ENCODE results near the gene RNF212B. TPM values are rescaled to one million over a fixed set of nuclear protein-coding genes. Genes with fewer than 3 reads are reported as not detected.

Gene RNF212B
- total and polyA plus RNA-seq, 2 of the 13 experiments (the other 11 are each of a cell fraction or from before 2014, with no cell fraction given) = 0.05 TPM; not detected in 1

DNA sequence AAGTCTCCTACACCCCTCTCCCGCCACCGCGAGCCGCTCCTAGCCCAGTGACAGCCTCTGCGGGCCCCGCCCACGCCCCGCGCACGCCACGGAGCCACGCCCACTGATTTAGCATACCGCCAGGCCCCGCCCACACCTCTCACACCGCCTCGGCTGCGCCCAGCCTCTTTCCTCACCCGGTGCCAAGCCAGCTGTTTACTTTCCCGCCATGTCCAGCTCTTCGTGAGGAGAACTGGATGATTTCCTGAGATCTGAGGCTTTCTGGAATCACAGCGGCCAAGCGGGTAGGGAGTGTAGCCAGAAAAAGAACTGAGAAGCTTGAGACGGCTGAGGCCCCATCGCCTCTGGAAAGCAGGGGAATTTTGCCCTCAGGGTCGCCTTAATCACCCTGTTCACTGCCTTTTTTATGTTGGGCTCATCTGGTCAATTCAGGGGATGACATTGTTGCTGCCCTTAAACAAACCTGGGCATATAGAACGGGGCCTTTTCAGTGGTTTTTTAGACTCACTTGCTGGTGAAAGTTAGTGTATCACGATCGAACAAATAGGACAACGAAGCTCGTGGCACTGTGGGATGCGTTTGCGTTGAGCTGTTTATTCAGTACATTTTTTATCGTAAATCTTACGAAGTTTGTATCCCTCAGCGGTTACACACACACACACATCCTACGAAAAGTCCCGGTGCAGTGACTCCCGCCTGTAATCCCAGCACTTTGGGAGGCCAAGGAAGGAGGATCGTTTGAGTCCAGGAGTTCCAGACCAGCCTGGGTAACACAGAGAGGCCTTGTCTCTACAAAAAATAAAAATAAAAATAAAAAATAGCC lies at the start of gene RNF212B (continued):
- TF ChIP-seq, protein P1, sequence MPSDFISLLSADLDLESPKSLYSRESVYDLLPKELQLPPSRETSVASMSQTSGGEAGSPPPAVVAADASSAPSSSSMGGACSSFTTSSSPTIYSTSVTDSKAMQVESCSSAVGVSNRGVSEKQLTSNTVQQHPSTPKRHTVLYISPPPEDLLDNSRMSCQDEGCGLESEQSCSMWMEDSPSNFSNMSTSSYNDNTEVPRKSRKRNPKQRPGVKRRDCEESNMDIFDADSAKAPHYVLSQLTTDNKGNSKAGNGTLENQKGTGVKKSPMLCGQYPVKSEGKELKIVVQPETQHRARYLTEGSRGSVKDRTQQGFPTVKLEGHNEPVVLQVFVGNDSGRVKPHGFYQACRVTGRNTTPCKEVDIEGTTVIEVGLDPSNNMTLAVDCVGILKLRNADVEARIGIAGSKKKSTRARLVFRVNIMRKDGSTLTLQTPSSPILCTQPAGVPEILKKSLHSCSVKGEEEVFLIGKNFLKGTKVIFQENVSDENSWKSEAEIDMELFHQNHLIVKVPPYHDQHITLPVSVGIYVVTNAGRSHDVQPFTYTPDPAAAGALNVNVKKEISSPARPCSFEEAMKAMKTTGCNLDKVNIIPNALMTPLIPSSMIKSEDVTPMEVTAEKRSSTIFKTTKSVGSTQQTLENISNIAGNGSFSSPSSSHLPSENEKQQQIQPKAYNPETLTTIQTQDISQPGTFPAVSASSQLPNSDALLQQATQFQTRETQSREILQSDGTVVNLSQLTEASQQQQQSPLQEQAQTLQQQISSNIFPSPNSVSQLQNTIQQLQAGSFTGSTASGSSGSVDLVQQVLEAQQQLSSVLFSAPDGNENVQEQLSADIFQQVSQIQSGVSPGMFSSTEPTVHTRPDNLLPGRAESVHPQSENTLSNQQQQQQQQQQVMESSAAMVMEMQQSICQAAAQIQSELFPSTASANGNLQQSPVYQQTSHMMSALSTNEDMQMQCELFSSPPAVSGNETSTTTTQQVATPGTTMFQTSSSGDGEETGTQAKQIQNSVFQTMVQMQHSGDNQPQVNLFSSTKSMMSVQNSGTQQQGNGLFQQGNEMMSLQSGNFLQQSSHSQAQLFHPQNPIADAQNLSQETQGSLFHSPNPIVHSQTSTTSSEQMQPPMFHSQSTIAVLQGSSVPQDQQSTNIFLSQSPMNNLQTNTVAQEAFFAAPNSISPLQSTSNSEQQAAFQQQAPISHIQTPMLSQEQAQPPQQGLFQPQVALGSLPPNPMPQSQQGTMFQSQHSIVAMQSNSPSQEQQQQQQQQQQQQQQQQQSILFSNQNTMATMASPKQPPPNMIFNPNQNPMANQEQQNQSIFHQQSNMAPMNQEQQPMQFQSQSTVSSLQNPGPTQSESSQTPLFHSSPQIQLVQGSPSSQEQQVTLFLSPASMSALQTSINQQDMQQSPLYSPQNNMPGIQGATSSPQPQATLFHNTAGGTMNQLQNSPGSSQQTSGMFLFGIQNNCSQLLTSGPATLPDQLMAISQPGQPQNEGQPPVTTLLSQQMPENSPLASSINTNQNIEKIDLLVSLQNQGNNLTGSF (CRISPR knock-in tag; IDR thresholded peaks at IDR 0.05) = no peak
- TF ChIP-seq TAF1 (CRISPR knock-in tag; IDR thresholded peaks at IDR 0.05) = no peak
- no peak for TF ChIP-seq NCOR1 (IDR thresholded peaks at IDR 0.05; ENCODE audit: borderline replicate concordance, low read length)
- TF ChIP-seq, protein P2, sequence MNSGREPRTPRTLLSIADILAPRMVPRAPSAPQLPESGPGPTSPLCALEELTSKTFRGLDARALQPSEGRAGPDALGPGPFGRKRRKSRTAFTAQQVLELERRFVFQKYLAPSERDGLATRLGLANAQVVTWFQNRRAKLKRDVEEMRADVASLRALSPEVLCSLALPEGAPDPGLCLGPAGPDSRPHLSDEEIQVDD (CRISPR knock-in tag; IDR thresholded peaks at IDR 0.05; ENCODE audit: borderline replicate concordance) = no peak
- TF ChIP-seq, protein P3, sequence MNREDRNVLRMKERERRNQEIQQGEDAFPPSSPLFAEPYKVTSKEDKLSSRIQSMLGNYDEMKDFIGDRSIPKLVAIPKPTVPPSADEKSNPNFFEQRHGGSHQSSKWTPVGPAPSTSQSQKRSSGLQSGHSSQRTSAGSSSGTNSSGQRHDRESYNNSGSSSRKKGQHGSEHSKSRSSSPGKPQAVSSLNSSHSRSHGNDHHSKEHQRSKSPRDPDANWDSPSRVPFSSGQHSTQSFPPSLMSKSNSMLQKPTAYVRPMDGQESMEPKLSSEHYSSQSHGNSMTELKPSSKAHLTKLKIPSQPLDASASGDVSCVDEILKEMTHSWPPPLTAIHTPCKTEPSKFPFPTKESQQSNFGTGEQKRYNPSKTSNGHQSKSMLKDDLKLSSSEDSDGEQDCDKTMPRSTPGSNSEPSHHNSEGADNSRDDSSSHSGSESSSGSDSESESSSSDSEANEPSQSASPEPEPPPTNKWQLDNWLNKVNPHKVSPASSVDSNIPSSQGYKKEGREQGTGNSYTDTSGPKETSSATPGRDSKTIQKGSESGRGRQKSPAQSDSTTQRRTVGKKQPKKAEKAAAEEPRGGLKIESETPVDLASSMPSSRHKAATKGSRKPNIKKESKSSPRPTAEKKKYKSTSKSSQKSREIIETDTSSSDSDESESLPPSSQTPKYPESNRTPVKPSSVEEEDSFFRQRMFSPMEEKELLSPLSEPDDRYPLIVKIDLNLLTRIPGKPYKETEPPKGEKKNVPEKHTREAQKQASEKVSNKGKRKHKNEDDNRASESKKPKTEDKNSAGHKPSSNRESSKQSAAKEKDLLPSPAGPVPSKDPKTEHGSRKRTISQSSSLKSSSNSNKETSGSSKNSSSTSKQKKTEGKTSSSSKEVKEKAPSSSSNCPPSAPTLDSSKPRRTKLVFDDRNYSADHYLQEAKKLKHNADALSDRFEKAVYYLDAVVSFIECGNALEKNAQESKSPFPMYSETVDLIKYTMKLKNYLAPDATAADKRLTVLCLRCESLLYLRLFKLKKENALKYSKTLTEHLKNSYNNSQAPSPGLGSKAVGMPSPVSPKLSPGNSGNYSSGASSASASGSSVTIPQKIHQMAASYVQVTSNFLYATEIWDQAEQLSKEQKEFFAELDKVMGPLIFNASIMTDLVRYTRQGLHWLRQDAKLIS (CRISPR knock-in tag; IDR thresholded peaks at IDR 0.05) = no peak
- TF ChIP-seq JUN (CRISPR knock-in tag; IDR thresholded peaks at IDR 0.05) = peak; percentile 57; the same call in 1 of the 2 replicates
- TF ChIP-seq, protein P4, sequence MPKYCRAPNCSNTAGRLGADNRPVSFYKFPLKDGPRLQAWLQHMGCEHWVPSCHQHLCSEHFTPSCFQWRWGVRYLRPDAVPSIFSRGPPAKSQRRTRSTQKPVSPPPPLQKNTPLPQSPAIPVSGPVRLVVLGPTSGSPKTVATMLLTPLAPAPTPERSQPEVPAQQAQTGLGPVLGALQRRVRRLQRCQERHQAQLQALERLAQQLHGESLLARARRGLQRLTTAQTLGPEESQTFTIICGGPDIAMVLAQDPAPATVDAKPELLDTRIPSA (CRISPR knock-in tag; IDR thresholded peaks at IDR 0.05; ENCODE audit: borderline replicate concordance) = no peak
- no peak for TF ChIP-seq KLF13 (CRISPR knock-in tag; IDR thresholded peaks at IDR 0.05)
- TF ChIP-seq HDAC1 (CRISPR knock-in tag; IDR thresholded peaks at IDR 0.05) = 0 out of 2 replicates have a peak, but pooled peaks have one; percentile 42
- TF ChIP-seq, protein P5, sequence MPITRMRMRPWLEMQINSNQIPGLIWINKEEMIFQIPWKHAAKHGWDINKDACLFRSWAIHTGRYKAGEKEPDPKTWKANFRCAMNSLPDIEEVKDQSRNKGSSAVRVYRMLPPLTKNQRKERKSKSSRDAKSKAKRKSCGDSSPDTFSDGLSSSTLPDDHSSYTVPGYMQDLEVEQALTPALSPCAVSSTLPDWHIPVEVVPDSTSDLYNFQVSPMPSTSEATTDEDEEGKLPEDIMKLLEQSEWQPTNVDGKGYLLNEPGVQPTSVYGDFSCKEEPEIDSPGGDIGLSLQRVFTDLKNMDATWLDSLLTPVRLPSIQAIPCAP (CRISPR knock-in tag; IDR thresholded peaks at IDR 0.05; ENCODE audit: low read depth) = 0 out of 2 replicates have a peak, but pooled peaks have one; percentile 72
- TF ChIP-seq CHD2 (IDR thresholded peaks at IDR 0.05; ENCODE audit: low read depth, low read length) = no peak
- no peak for TF ChIP-seq SRSF1 (optimal IDR thresholded peaks at IDR 0.05; ENCODE audit: low read depth, low read length)
- no peak for TF ChIP-seq ZNF570 (CRISPR knock-in tag; IDR thresholded peaks at IDR 0.05; ENCODE audit: borderline replicate concordance)
- TF ChIP-seq ZNF446 (CRISPR knock-in tag; IDR thresholded peaks at IDR 0.05) = no peak
- no peak for TF ChIP-seq ZBTB3 (CRISPR knock-in tag; IDR thresholded peaks at IDR 0.05; ENCODE audit: borderline replicate concordance, low read depth)
- no peak for TF ChIP-seq HMG20A (CRISPR knock-in tag; IDR thresholded peaks at IDR 0.05; ENCODE audit: borderline replicate concordance)
- TF ChIP-seq ZNF713 (CRISPR knock-in tag; IDR thresholded peaks at IDR 0.05) = no peak
- no peak for TF ChIP-seq ZNF296 (CRISPR knock-in tag; conservative IDR thresholded peaks at IDR 0.05)

All from HepG2 (cell line).